ENCODE results near the gene PRMT7. TPM values are rescaled to one million over a fixed set of nuclear protein-coding genes. Genes with fewer than 3 reads are reported as not detected.

PRMT7 gene
- total RNA-seq, 2 experiments from 2014 or later, result 76.9 TPM

DNA sequence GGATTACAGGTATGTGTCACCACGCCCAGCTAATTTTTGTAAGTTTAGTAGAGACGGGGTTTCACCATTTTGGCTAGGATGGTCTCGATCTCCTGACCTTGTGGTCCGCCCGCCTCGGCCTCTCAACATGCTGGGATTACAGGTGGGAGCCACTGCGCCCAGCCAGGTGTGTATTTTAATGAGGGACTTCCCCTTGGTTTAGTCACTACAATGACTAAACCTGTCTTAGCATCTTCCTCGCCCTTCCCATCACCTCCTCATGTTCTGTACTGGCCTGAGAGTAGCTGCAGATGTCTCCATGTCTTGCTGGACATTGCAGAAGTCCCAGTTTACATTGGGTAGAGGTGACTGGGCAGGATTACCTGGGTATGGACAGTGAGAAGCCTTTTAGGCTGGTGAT lies 36.9 kb upstream of the PRMT7 start:
- Mint-ChIP-seq H3K27me3 (no peaks in the 10 kb centered on the region), H3K27ac (peak overlapping the region; percentile 94), H3K36me3 (ENCODE audit: low read depth) (peaks cover 65% of the 10 kb centered on the region), H3K9me3 (no peaks in the 10 kb centered on the region), H3K4me1 (peaks cover 76% of the 10 kb centered on the region), H3K4me3 (peak overlapping the region; percentile 66)
- DNase-seq, result no peak
- ChIA-PET CTCF (interaction anchor here (1.3 to 3.6 kb wide), 6 partner anchors 10 to 26 kb away, joined by 3 to 16 read pairs (median 12); partner anchors contain the start of gene SLC7A6), POLR2A (no interaction called here)

GRCh38 chr16:68274441-68274840 lies 36.4 kb upstream of the PRMT7 start:
- Mint-ChIP-seq H3K4me3 (no peak overlapping the region), H3K36me3 (ENCODE audit: low read depth) (peaks cover 64% of the 10 kb centered on the region), H3K9me3 (no peaks in the 10 kb centered on the region), H3K4me1 (peaks cover 74% of the 10 kb centered on the region), H3K27me3 (no peaks in the 10 kb centered on the region), H3K27ac (peak overlapping the region; percentile 94)
- DNase-seq, result no peak
- ChIA-PET CTCF (interaction anchor here (1.4 to 3.6 kb wide), 6 partner anchors 10 to 25 kb away, joined by 3 to 16 read pairs (median 12); partner anchors contain the start of gene SLC7A6), POLR2A (interaction anchor here (0.7 kb wide), 1 partner anchor 15 kb away, joined by 3 read pairs; no protein-coding TSS in a partner anchor)

DNA sequence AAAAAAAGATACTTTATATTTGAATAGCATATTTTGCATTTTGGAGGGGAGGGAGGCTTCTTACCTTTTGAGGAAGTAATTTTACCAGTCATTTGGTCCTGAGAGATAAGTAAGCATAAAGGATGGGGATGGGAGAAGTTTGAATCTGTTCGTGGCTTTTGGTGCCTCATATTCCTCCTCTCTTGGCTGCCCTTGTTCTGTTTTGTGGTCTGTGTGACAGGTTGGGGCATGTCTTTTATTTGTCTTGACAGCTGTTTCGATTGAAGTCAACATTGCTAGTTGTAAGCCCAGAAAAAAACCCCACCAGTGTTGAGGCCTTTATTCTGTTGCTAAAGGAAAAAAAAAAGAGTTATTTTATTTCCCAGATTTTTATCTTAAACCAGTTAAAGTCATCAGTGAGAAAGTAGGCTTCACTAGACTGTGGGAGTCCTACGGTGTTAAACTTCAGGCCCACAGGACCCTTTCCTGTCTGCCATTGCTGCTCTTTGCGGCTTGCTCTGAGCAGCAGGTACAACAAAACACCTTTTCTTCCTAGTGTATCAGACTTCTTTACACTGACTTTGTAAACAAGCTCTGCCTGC lies 35.1 kb upstream of the PRMT7 start:
- ChIA-PET POLR2A (interaction anchor here (1.0 kb wide), 1 partner anchor 14 kb away, joined by 3 read pairs; no protein-coding TSS in a partner anchor), CTCF (interaction anchor here (1.1 to 3.6 kb wide), 7 partner anchors 12 to 24 kb away, joined by 3 to 16 read pairs (median 10); partner anchors contain the start of gene SLC7A6)
- Mint-ChIP-seq H3K27ac (peak overlapping the region; percentile 94), H3K9me3 (no peaks in the 10 kb centered on the region), H3K36me3 (ENCODE audit: low read depth) (peaks cover 63% of the 10 kb centered on the region), H3K4me1 (peaks cover 72% of the 10 kb centered on the region), H3K4me3 (peak overlapping the region; percentile 49), H3K27me3 (no peaks in the 10 kb centered on the region)
- DNase-seq, result peak; percentile 73

DNA sequence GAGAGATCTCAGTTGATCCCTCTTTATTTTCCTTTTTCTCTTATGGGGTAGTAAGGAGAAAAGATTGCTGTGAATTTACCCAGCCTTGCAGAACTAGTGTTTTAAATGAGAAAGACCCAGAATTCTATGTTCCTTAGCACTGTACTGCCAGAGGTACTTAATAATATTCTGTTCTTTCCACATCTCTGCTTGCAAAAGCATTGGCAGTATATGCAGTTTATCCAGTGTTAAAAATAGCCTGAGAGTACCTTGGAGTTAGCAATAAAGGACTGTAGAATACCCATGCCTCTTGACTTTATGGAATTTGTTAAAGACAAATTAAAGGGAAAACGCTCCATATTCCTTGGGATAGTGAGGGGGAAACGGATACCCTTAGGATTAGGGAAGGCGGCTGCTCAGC lies 34.6 kb upstream of the PRMT7 start:
- ChIA-PET POLR2A (interaction anchor here (0.7 to 1.0 kb wide), 2 partner anchors 13 to 1362 kb away, joined by 3 read pairs; no protein-coding TSS in a partner anchor), CTCF (interaction anchor here (1.1 to 3.6 kb wide), 4 partner anchors 12 to 21 kb away, joined by 3 to 16 read pairs (median 10); partner anchors contain the start of gene SLC7A6)
- Mint-ChIP-seq H3K27ac (peak overlapping the region; percentile 94), H3K36me3 (ENCODE audit: low read depth) (peaks cover 64% of the 10 kb centered on the region), H3K27me3 (no peaks in the 10 kb centered on the region), H3K9me3 (no peaks in the 10 kb centered on the region), H3K4me3 (peak overlapping the region; percentile 49), H3K4me1 (peaks cover 73% of the 10 kb centered on the region)
- DNase-seq, result no peak

- no peak overlapping the region for H3K4me3 Mint-ChIP-seq
- peak overlapping the region; percentile 59 for H3K27ac Mint-ChIP-seq
- H3K9me3 Mint-ChIP-seq, result no peaks in the 10 kb centered on the region
- no peak for DNase-seq
- CTCF ChIA-PET, result interaction anchor here (1.0 to 3.1 kb wide), 4 partner anchors 12 to 20 kb away, joined by 3 to 22 read pairs (median 11); partner anchors contain the start of gene SLC7A6
- H3K27me3 Mint-ChIP-seq, result no peaks in the 10 kb centered on the region
- POLR2A ChIA-PET, result no interaction called here
- H3K36me3 Mint-ChIP-seq (ENCODE audit: low read depth), result peaks cover 67% of the 10 kb centered on the region
- peaks cover 74% of the 10 kb centered on the region for H3K4me1 Mint-ChIP-seq
Measured at GRCh38 chr16:68279726-68280558, 30.9 kb upstream of the PRMT7 start.

DNA sequence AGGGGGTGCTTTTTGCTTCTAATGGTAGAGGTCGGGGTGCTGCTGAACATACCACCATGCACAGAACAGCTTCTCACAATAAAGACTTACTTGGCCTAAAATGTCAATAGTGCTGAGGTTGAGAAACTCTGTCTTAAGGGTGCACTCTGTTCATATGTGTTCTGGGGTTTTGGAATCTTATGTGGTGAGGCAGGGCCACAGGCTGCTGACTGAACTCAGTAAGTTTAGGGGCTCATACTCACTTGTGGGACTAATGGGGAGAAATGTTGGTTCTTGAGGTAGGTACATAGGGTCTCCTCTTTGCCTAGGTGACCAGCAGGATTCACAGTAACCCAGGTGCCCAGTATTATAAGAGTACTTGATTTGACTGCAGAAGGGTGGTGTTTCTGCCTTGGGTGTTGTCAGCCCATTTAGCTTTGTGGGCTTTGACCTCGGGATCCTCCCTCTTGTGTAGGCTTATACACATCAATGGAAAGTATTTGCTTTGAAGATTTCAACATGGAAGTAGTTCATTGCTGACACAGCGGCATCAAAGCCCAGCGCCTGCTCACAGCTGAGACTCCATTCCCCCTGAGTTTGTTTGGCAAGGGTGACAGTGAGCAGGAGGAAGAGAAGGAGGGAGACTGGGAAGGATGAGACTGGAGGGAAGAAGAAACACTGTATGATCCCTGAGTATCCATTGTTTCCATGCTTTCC lies 29.3 kb upstream of the PRMT7 start:
- Mint-ChIP-seq H3K36me3 (ENCODE audit: low read depth) (peaks cover 61% of the 10 kb centered on the region), H3K9me3 (no peaks in the 10 kb centered on the region), H3K27ac (peak overlapping the region; percentile 88), H3K4me3 (peak overlapping the region; percentile 10), H3K4me1 (peaks cover 73% of the 10 kb centered on the region), H3K27me3 (no peaks in the 10 kb centered on the region)
- ChIA-PET CTCF (interaction anchor here (1.2 to 2.9 kb wide), 2 partner anchors 9 to 17 kb away, joined by 3 to 22 read pairs; partner anchors contain the start of gene SLC7A6), POLR2A (no interaction called here)
- peak; percentile 49 for DNase-seq

DNA sequence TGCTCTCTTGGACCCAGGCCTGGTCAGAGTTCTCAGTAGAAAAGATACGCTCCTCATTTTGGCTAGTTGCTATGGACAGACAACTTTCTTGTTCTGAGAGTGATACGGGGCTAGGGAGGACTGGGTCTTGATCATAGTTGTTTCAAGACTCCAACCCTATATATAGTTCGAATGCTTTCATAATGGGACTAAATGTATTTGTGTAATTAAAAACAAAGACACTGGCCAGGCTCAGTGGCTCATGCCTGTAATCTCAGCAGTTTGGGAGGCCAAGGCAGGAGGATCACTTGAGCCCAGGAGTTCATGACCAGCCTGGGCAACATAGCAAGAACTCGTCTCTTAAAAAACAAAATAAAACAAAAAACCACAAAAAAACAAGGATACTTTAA lies 28.8 kb upstream of the PRMT7 start:
- Mint-ChIP-seq H3K27ac (peak overlapping the region; percentile 88), H3K4me3 (no peak overlapping the region), H3K9me3 (no peaks in the 10 kb centered on the region), H3K4me1 (peaks cover 76% of the 10 kb centered on the region), H3K36me3 (ENCODE audit: low read depth) (peaks cover 61% of the 10 kb centered on the region), H3K27me3 (no peaks in the 10 kb centered on the region)
- DNase-seq, result no peak
- POLR2A ChIA-PET, result no interaction called here
- CTCF ChIA-PET, result interaction anchor here (1.2 kb wide), 1 partner anchor 10 kb away, joined by 3 read pairs; no protein-coding TSS in a partner anchor

DNA sequence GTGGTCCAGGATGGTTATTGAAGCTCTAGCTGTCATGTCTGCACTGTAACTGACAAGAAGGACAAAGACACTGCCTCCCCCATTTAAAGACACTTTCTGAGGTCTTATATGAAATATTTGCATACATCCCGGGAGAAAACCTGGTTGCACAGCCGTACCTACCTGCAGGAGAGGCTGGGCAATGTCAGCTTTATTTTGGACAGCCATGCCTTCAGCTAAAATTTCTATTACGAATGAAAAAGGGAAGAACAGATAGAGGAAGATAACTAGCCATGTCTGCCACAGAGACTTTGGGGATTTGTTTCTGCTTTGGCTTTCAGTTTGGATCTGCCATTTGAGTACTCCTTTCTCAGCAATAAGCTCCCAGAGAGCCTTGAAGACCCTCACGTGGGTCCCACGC lies 27.5 kb upstream of the PRMT7 start:
- peak overlapping the region; percentile 72 for H3K4me3 Mint-ChIP-seq
- no peaks in the 10 kb centered on the region for H3K9me3 Mint-ChIP-seq
- H3K27ac Mint-ChIP-seq, result peak overlapping the region; percentile 83
- ChIA-PET POLR2A (no interaction called here), CTCF (interaction anchor here (1.0 to 8.9 kb wide), 9 partner anchors 9 to 85 kb away, joined by 3 to 54 read pairs (median 8); partner anchors contain the start of gene SLC7A6)
- peaks cover 89% of the 10 kb centered on the region for H3K4me1 Mint-ChIP-seq
- H3K36me3 Mint-ChIP-seq (ENCODE audit: low read depth), result peaks cover 71% of the 10 kb centered on the region
- DNase-seq, result no peak
- H3K27me3 Mint-ChIP-seq, result no peaks in the 10 kb centered on the region

GRCh38 chr16:68283801-68284598 lies 26.8 kb upstream of the PRMT7 start:
- POLR2A ChIA-PET, result interaction anchor here (0.6 kb wide), 1 partner anchor 50 kb away, joined by 3 read pairs; no protein-coding TSS in a partner anchor
- no peaks in the 10 kb centered on the region for H3K9me3 Mint-ChIP-seq
- peak overlapping the region; percentile 83 for H3K27ac Mint-ChIP-seq
- peak; percentile 22 for DNase-seq
- H3K36me3 Mint-ChIP-seq (ENCODE audit: low read depth), result peaks cover 72% of the 10 kb centered on the region
- no peaks in the 10 kb centered on the region for H3K27me3 Mint-ChIP-seq
- peaks cover 94% of the 10 kb centered on the region for H3K4me1 Mint-ChIP-seq
- CTCF ChIA-PET, result interaction anchor here (0.6 to 8.9 kb wide), 10 partner anchors 8 to 221 kb away, joined by 3 to 54 read pairs (median 7); partner anchors contain the start of gene SLC7A6
- peak overlapping the region; percentile 72 for H3K4me3 Mint-ChIP-seq

DNA sequence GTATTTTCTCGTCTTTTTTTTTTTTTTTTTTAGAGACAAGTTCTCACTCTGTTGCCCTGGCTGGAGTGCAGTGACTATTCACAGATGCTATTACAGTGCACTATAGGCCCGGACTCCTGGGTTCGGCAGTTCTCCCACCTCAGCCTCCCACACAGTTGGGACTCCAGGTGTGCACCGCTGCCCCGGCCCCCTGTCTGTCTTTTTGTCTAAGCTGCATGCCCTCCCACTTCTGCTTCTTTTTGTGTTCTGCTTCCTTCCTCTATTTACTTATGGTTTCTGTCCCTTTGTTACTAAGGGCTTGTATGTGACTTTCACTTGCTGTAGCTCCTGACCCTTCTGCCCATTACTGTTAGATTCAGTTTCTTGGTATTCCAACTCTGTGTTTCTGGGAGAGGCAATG lies 26.0 kb upstream of the PRMT7 start:
- Mint-ChIP-seq H3K27ac (peak overlapping the region; percentile 83), H3K4me1 (peaks cover 95% of the 10 kb centered on the region), H3K4me3 (peak overlapping the region; percentile 72), H3K27me3 (no peaks in the 10 kb centered on the region), H3K36me3 (ENCODE audit: low read depth) (peaks cover 72% of the 10 kb centered on the region), H3K9me3 (no peaks in the 10 kb centered on the region)
- ChIA-PET POLR2A (no interaction called here), CTCF (interaction anchor here (0.6 to 8.9 kb wide), 8 partner anchors 10 to 220 kb away, joined by 3 to 54 read pairs (median 12); partner anchors contain the start of gene SLC7A6)
- no peak for DNase-seq

- ChIA-PET CTCF (interaction anchor here (1.7 to 8.9 kb wide), 7 partner anchors 9 to 25 kb away, joined by 4 to 54 read pairs (median 15); partner anchors contain the start of genes PRMT7, SLC7A6 and SLC7A6OS), POLR2A (interaction anchor here (0.7 kb wide), 1 partner anchor 25 kb away, joined by 3 read pairs; the partner anchor contains the start of genes PRMT7 and SLC7A6OS)
- Mint-ChIP-seq H3K36me3 (ENCODE audit: low read depth) (peaks cover 72% of the 10 kb centered on the region), H3K4me3 (peak overlapping the region; percentile 72), H3K4me1 (peaks cover 98% of the 10 kb centered on the region), H3K27ac (peak overlapping the region; percentile 83), H3K9me3 (no peaks in the 10 kb centered on the region), H3K27me3 (no peaks in the 10 kb centered on the region)
- no peak for DNase-seq
Measured at GRCh38 chr16:68285683-68286082, 25.1 kb upstream of the PRMT7 start.
